Neuronal stem cell (in vitro differentiated cells): ENCODE results near the gene OR2T27.

Experiments used
- DNase-seq: peaks from one replicate; pipeline ENCODE4 v3.0.0-alpha.2; 2013; ENCODE audit warnings: low spot score
- H2AFZ ChIP-seq: one replicate; pipeline ENCODE4 v1.6.1; 2013; ENCODE audit warnings: mild to moderate bottlenecking, low read length, inconsistent platforms
- H2AK5ac ChIP-seq: 2 replicates; pipeline ENCODE4 v1.6.1; 2013; ENCODE audit warnings: low read depth, mild to moderate bottlenecking, inconsistent platforms, low read length, moderate library complexity, mixed read lengths
- H2BK120ac ChIP-seq: 2 replicates; pipeline ENCODE4 v1.6.1; 2013; ENCODE audit warnings: low read depth, mild to moderate bottlenecking, inconsistent platforms, low read length, moderate library complexity, mixed read lengths
- H2BK12ac ChIP-seq: one replicate; pipeline ENCODE4 v1.6.1; 2013; ENCODE audit warnings: low read length, inconsistent platforms
- H2BK15ac ChIP-seq: 2 replicates; pipeline ENCODE4 v1.6.1; 2013; ENCODE audit warnings: mild to moderate bottlenecking, low read length, inconsistent platforms, mixed read lengths
- H2BK5ac ChIP-seq: one replicate; pipeline ENCODE4 v1.6.1; 2013; ENCODE audit warnings: inconsistent platforms, mild to moderate bottlenecking, low read length, moderate library complexity
- H3K14ac ChIP-seq: one replicate; pipeline ENCODE4 v1.6.1; 2013; ENCODE audit warnings: low read length, inconsistent platforms
- H3K18ac ChIP-seq: 2 replicates; pipeline ENCODE4 v1.6.1; 2013; ENCODE audit warnings: low read length, inconsistent platforms
- H3K23ac ChIP-seq: 2 replicates; pipeline ENCODE4 v1.6.1; 2013; ENCODE audit warnings: low read depth, mild to moderate bottlenecking, mixed read lengths, low read length, inconsistent platforms; ENCODE audit not compliant: poor library complexity
- H3K27ac ChIP-seq: replicated peaks from 3 replicates; pipeline ENCODE4 v1.5.1; 2013; ENCODE audit warnings: low read length, inconsistent platforms
- H3K27me3 ChIP-seq, 3 experiments: 2 replicates each; pipeline ENCODE4 v1.6.1; 2013; ENCODE audit warnings: low read length in 3 of 3, mild to moderate bottlenecking in 2 of 3, inconsistent platforms in 1 of 3, low read depth in 1 of 3, mixed read lengths in 1 of 3, moderate library complexity in 1 of 3; ENCODE audit not compliant: control insufficient read depth in 3 of 3, insufficient read depth in 3 of 3
- H3K36me3 ChIP-seq, 2 donors: replicated peaks in 1 of 2; 2 replicates each; pipeline ENCODE4 v1.6.1; 2013; ENCODE audit warnings: low read length in 2 of 2; ENCODE audit not compliant: control insufficient read depth in 2 of 2, insufficient read depth in 2 of 2
- H3K4ac ChIP-seq: 2 replicates; pipeline ENCODE4 v1.6.1; 2013; ENCODE audit warnings: inconsistent platforms, mild to moderate bottlenecking, low read length, moderate library complexity
- H3K4me1 ChIP-seq, 2 donors: 1 replicate in 1 of 2; 2 replicates in 1 of 2; pipeline ENCODE4 v1.6.1; 2013; ENCODE audit warnings: low read length in 2 of 2, low read depth in 1 of 2; ENCODE audit not compliant: control insufficient read depth in 2 of 2, insufficient read depth in 1 of 2
- H3K4me2 ChIP-seq: one replicate; pipeline ENCODE4 v1.6.1; 2013; ENCODE audit warnings: mild to moderate bottlenecking, low read length, inconsistent platforms; ENCODE audit not compliant: insufficient read depth, poor library complexity, severe bottlenecking
- H3K4me3 ChIP-seq, 2 donors: 2 replicates each; pipeline ENCODE4 v1.5.1; 2013; ENCODE audit warnings: low read length in 2 of 2, mild to moderate bottlenecking in 2 of 2, inconsistent platforms in 1 of 2, moderate library complexity in 1 of 2
- H3K79me1 ChIP-seq: one replicate; pipeline ENCODE4 v1.6.1; 2013; ENCODE audit warnings: low read depth, mild to moderate bottlenecking, inconsistent platforms, low read length, moderate library complexity
- H3K9ac ChIP-seq: one replicate; pipeline ENCODE4 v1.6.1; 2013; ENCODE audit warnings: mild to moderate bottlenecking, low read depth, low read length, inconsistent platforms; ENCODE audit not compliant: poor library complexity
- H3K9me3 ChIP-seq, 2 donors: replicated peaks in 1 of 2; 2 replicates each; pipeline versions ENCODE3 to v1.6.1; 2013; ENCODE audit warnings: low read length in 2 of 2, mild to moderate bottlenecking in 2 of 2, inconsistent platforms in 1 of 2, low read depth in 1 of 2, mixed read lengths in 1 of 2, moderate library complexity in 1 of 2; ENCODE audit not compliant: control insufficient read depth in 2 of 2, insufficient read depth in 1 of 2
- H4K8ac ChIP-seq: one replicate; pipeline ENCODE4 v1.6.1; 2013; ENCODE audit warnings: low read depth, mild to moderate bottlenecking, inconsistent platforms, low read length, moderate library complexity
- H4K91ac ChIP-seq: one replicate; pipeline ENCODE4 v1.6.1; 2013; ENCODE audit warnings: low read length, low read depth, mild to moderate bottlenecking, inconsistent platforms; ENCODE audit not compliant: poor library complexity
- WGBS, 2 donors: extraction: QIAGEN DNeasy Blood & Tissue Kit; methylation state at CpG; one replicate each; pipeline ENCODE4 v1.1.7; 2013; ENCODE audit warnings: missing lambda C conversion rate in 2 of 2, mixed read lengths in 1 of 2; ENCODE audit not compliant: insufficient read length in 2 of 2, insufficient replicate concordance in 1 of 2; ENCODE audit errors: extremely low coverage in 2 of 2; 5-methylcytosine and 5-hydroxymethylcytosine counted together

Gene OR2T27

DNA sequence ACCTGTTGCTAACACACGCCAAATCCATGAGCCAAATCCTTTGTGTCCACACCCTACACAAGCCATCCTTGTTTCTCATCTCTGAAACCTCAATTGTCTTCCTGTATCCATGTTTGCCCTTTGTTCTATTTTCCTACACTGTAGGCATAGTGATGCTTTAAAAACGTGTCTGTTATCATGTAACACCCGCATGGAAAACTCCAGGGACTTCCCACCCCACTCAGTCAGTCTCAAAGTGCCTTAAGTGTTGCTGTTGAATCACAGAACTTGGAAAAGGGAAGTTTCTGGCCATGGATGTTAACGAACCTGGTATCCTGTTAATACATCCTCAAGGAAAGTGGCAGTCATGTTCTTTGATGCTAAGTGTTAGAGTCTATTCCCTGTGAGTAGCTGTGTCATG, 30.2 kb downstream of the OR2T27 start:
- H2BK5ac ChIP-seq = no peak overlapping the region
- H4K8ac ChIP-seq = no peak overlapping the region
- H2AFZ ChIP-seq = no peak overlapping the region
- no CpG with 5 or more reads among the region's 4 CpGs for WGBS, 2 donors
- H3K9me3 ChIP-seq = peaks cover 0 to 36% of the 10 kb centered on the region in 2 donors
- no peak overlapping the region for H3K14ac ChIP-seq
- H2BK12ac ChIP-seq = no peak overlapping the region
- H3K4me3 ChIP-seq = no peak overlapping the region
- no peak overlapping the region for H3K18ac ChIP-seq
- H2BK120ac ChIP-seq = no peak overlapping the region
- no peaks in the 10 kb centered on the region for H3K4me1 ChIP-seq
- H3K27me3 ChIP-seq = peaks cover 0 to 6% (median 0%) of the 10 kb centered on the region in 3 experiments
- H3K4me2 ChIP-seq = no peak overlapping the region
- H3K27ac ChIP-seq = no peak overlapping the region
- H3K23ac ChIP-seq = no peak overlapping the region
- no peaks in the 10 kb centered on the region for H3K79me1 ChIP-seq
- H2AK5ac ChIP-seq = no peak overlapping the region
- no peak overlapping the region for H3K9ac ChIP-seq
- DNase-seq = no peak
- no peaks in the 10 kb centered on the region for H3K36me3 ChIP-seq
- H2BK15ac ChIP-seq = no peak overlapping the region
- H4K91ac ChIP-seq = no peak overlapping the region
- no peak overlapping the region for H3K4ac ChIP-seq

DNA sequence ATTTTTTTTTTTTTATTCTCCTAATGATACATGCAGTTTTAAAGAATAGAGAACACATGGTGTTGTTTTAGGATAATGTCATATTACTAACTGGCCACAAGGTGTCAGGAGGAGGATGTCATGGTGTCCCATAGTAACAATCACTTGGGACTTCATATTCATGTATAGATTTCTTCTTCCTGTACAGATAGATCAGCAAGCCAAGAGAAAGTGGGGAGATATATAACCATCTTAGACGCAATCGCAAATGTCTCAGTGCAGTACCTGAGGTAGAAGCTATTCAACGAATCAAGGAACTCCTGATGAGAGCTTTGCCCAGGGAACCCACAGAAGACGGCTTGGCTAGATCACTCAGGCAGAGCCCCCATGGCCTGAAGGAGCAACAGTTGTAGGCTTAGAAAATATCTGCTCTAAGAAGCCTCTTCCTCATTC, 32.7 kb downstream of the OR2T27 start:
- DNase-seq = no peak
- Histone ChIP-seq H3K4me1 (no peaks in the 10 kb centered on the region), H3K4ac (no peak overlapping the region)

DNA sequence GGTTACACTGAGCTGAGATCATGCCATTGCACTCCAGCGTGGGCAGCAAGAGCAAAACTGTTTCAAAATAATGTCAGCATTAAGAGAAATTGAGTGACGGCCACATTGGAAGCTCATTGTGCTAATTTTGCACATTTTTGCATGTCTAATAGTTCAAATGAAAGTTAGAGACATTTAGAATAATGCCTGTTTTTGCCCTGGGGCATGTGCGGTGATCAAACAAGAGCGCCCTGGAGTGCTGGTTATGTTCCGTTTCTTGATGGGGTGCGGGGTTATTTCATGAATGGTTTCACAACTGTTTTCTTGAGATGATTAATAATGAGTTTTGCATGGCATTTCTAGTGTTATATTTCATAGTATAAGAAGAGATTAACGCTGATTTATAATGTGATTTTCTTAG, 33.6 kb downstream of the OR2T27 start:
- H3K27ac ChIP-seq = no peak overlapping the region
- H3K4me3 ChIP-seq = no peak overlapping the region
- H3K4me1 ChIP-seq = no peaks in the 10 kb centered on the region
- no peak overlapping the region for H2BK15ac ChIP-seq
- no peak overlapping the region for H2BK5ac ChIP-seq
- H4K91ac ChIP-seq = no peak overlapping the region
- H3K4me2 ChIP-seq = no peak overlapping the region
- H3K9me3 ChIP-seq = peaks cover 0 to 29% of the 10 kb centered on the region in 2 donors
- no peak overlapping the region for H2AFZ ChIP-seq
- no peak overlapping the region for H2BK12ac ChIP-seq
- DNase-seq = no peak
- H2BK120ac ChIP-seq = no peak overlapping the region
- no peak overlapping the region for H2AK5ac ChIP-seq
- no peaks in the 10 kb centered on the region for H3K79me1 ChIP-seq
- no peak overlapping the region for H3K4ac ChIP-seq
- WGBS, 2 donors = no CpG with 5 or more reads among the region's 7 CpGs
- H3K9ac ChIP-seq = no peak overlapping the region
- no peak overlapping the region for H3K18ac ChIP-seq
- H3K36me3 ChIP-seq = no peaks in the 10 kb centered on the region
- H3K27me3 ChIP-seq = peaks cover 0 to 3% (median 0%) of the 10 kb centered on the region in 3 experiments
- no peak overlapping the region for H4K8ac ChIP-seq
- no peak overlapping the region for H3K23ac ChIP-seq
- no peak overlapping the region for H3K14ac ChIP-seq

More for the DNA sequence above, 32.7 kb downstream of the OR2T27 start:
- Histone ChIP-seq H3K14ac (no peak overlapping the region), H3K23ac (no peak overlapping the region), H2BK15ac (no peak overlapping the region), H3K18ac (no peak overlapping the region), H4K91ac (no peak overlapping the region), H3K36me3 (no peaks in the 10 kb centered on the region), H3K9me3 (peaks cover 0 to 33% of the 10 kb centered on the region in 2 donors), H3K9ac (no peak overlapping the region), H4K8ac (no peak overlapping the region), H2BK120ac (no peak overlapping the region), H3K4me2 (no peak overlapping the region), H3K27me3 (peaks cover 0 to 3% (median 0%) of the 10 kb centered on the region in 3 experiments), H2AFZ (no peak overlapping the region), H2AK5ac (no peak overlapping the region), H3K4me3 (no peak overlapping the region), H3K27ac (no peak overlapping the region), H2BK5ac (no peak overlapping the region), H3K79me1 (no peaks in the 10 kb centered on the region), H2BK12ac (no peak overlapping the region)
- WGBS, 2 donors = no CpG with 5 or more reads among the region's 4 CpGs

DNA sequence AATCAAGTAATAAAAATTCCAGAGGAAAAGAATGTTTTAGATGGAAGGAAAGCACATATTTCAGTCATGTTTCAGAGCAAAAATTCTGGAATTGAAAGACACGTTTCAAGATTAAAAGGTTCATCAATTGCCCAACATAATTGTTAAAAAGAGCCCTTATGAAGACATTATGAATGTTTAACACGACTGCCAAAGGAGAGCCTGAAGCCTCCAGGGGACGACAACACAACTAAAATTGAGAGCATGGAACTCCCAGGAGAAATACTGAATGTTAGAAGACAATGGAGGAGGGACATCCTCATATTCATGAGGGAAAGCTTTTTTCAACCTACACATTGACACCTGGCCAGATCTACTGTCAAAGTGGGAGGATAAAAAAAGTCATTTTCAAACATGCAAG, 36.5 kb downstream of the OR2T27 start:
- WGBS, 2 donors = no CpG with 5 or more reads among the region's 3 CpGs
- Histone ChIP-seq H2BK15ac (no peak overlapping the region), H3K14ac (no peak overlapping the region), H3K4me1 (no peaks in the 10 kb centered on the region), H3K9ac (no peak overlapping the region), H3K27me3 (no peaks in the 10 kb centered on the region), H3K79me1 (no peaks in the 10 kb centered on the region), H3K23ac (no peak overlapping the region), H3K27ac (no peak overlapping the region), H3K4me2 (no peak overlapping the region), H3K18ac (no peak overlapping the region), H3K4me3 (no peak overlapping the region), H3K36me3 (no peaks in the 10 kb centered on the region), H2BK120ac (no peak overlapping the region), H4K8ac (no peak overlapping the region), H2BK5ac (no peak overlapping the region), H2BK12ac (no peak overlapping the region), H2AK5ac (no peak overlapping the region), H3K4ac (no peak overlapping the region), H4K91ac (no peak overlapping the region), H2AFZ (no peak overlapping the region), H3K9me3 (peaks cover 0 to 19% of the 10 kb centered on the region in 2 donors)
- no peak for DNase-seq
